ENCODE results near the gene CDH16.

The CDH16 gene

DNA sequence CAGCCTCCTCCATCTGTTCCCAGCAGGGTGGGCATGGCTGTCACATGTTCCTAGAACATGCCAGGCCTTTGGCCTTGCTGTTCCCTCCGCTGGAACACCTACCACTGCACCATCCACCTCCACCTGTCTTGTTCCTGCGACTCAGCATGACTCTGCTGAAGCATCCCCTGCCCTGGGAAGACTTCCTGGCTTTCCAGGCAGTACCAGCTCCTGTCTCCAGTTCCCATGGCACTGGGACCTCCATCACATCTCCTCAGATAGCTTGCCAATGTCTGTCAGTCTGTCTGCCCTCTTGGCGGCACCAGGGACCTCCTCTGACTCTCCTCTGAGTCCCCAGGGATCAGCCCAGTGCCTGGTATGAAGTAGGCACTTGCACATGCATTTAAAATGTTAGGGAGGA is 22.7 kb downstream of the CDH16 start:
- no peak for DNase-seq (ENCODE audit: low read depth in 2 of 2)

DNA sequence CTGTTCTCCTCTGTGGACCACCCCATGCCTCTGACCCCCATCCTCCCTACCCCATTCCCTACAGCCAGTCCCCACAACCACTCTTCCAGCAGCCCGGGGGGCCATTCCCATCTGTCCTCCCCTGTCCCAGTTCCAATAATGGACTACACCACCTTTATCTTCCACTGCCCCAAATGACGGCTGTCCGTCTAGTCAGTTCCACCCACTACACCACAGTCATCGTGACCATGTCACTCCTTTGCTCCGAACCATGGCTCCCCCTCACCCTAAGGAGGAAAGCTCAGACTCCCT is 23.1 kb downstream of the CDH16 start:
- DNase-seq (ENCODE audit: low read depth in 2 of 2): no peak

DNA sequence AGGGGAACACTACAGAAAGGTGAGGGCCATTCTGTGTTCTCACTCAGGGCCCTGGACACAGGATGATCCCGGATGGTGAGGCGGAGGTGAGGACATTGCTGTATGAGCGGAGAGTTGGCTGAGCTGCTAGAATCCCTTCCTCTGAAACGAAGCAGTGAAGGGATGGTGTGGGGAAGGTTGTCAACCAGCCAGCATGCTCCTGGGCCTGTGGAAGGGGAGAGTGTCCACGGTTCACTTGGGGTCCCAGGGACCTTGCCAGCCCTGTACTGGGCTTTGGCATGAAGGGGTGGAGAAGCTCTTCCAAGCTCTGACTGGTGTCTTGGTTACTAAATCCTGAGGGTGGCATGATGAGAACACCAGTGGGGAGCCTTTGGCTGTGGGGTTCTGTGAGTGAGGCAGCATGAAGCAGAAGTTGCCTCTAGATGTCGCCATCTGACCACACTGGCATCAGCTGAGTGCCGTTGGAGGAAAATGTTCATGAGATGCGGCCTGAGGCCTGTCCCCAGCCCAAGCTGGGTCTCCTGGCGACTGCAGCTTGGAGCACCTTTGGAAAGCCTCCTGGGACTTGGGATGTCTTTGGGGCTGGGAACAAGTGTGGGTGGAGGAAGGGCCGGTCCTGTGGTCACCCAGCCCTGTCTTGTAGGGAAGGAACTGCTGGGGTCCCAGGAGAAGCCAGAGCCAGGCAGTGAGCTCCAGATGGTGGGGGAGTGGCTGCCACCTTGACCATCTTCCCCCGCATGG is 23.6 kb downstream of the CDH16 start:
- DNase-seq (ENCODE audit: low read depth in 2 of 2): peak in 1 of 2 donors; percentile 30

DNA sequence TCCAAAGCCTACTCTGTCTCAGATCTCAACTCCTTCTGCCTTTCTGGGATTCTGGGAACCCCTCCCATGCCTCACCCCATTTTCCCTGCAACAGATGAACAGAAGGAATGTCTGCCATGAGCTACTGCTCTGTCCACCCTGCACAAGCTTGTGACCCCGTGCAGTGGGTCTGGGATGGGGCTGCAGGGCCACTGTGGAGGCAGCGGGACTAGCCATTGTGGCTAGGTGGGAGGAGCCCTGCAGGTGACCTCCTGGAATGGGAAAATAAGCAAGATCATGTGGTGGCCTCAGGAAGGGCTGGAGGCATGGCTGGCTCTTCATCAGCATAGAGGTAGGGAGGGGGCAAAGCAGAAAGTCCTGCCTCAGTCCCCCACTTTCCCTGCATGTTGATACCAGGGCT is 24.6 kb downstream of the CDH16 start:
- DNase-seq (ENCODE audit: low read depth in 2 of 2): no peak

DNA sequence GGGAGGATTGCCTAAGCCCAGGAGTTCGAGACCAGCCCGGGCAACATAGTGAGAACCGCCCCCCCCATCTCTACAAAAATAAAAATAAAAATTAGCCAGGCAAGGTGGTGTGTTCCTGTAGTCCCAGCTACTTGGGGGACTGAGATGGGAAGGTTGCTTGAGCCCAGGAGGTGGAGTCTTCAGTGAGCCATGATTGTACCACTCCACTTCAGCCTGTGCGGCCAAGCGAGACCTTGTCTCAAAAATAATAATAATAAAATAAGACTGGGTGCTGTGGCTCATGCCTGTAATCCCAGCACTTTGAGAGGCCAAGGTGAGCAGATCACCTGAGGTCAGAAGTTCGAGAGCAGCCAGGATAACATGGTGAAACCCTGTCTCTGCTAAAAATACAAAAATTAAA is 26.9 kb downstream of the CDH16 start:
- DNase-seq (ENCODE audit: low read depth in 2 of 2): no peak

DNA sequence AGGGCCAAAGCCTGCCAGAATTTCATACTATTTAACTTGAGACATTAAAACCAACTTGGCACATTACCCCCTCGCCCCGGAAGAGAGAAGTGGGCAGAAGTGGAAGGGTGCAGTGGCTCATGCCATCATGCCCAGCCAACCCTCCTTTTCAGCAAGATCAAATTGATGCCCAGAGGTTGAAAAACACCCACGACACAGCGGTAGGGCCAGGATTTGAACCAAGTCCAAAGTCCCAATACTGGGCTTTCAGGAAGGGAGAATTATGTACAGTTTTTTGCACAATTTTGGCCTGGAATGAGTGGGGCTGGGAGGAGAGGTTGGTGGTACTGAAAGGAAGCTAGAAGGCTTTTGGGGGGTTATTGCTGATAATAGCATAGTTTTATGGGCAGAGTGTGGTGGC is 27.3 kb downstream of the CDH16 start:
- no peak for DNase-seq (ENCODE audit: low read depth in 2 of 2)

DNA sequence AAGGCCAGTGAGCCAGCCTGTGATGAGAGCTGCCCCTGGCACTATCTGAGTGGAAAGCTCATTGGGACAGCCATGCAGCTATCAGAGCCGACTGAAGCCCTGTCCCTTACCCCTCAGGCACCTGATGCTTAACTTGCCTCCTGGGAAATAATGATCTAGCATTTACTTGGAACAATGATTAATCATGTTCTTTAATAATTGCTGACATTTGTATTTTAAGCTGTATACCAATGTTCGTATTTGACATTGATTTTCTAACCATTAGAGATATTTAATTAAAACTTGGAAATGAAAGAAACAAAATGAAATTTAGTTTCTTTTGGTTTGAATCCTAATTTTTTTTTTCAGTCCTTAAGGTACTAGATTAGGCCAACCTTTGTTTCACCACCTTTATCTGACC is 27.9 kb downstream of the CDH16 start:
- no peak for DNase-seq (ENCODE audit: low read depth in 2 of 2)

DNA sequence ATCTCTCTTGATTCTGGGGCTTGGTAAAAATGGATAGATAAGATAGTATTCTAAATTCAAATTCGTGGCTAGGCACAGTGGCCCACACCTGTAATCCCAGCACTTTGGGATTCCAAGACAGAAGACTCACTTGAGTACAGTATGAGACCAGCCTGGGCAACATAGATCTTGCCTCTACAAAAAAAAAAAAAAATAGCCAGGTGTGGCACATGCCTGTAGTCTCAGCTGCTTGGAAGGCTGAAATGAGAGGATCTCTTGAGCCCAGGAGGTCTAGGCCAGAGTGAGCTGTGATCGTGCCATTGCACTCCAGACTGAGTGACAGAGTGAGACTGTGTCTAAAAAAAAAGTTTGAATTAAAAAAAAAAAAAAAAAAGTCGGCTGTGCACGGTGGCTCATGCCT is 29.1 kb downstream of the CDH16 start:
- DNase-seq (ENCODE audit: low read depth in 2 of 2): no peak

DNA sequence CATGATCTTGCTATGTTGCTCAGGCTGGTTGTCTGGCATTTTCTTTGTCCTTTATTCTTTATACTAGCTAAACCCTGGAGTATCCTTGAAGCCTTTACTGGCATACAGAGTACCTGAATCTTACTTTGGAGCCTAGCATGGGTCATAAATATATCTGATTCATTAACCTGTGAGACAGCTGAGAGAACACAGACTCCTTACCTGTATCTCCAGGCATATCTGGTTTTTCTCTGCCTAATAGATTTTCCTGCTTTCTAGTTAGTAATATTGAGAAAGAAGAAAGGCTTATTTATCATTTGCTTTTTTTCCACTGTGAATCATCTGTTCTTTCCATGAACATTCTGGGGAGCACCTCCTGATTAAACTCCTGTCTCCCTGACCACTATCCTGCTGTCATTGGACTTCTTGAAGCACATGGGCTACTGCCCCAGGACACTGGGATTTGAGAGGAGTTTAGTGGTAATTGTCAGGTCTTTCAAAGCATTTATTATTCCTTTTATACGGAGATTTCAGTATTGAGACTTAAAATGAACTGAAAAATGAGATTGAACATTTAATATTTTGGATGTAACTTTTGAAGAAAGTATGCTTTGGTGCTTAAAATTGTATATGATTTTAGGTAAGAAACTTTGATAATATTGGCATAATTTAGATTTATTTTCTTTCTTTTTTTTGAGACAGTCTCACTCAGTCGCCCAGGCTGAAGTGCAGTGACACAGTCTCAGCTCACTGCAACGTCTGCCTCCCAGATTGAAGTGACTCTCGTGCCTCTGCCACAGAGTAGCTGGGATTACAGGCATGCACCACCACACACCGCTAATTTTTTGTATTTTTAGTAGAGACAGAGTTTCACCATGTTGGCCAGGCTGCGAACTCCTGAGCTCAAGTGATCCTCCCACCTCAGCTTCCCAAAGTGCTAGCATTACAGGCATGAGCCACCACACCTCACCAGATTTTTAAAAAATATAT is 29.8 kb downstream of the CDH16 start:
- no peak for DNase-seq (ENCODE audit: low read depth in 2 of 2)

DNA sequence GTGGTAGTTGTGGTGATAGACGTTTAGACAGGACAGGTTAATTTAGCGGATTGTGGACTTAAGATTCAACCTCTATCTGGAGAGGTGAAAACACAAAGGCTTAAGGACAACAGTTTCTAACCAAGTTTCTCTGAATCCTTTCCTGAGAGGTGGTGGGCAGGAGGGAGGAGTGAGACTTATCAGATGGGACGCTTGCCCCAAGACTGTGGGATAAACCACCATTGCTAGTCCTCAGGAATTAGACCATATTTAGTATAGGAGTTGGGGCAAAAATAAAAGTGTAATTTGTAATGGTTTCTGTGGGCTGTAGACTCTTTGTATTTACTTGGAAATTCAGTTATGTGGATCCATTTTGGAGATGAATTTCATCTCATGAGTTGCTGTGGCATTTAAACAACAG is 31.8 kb downstream of the CDH16 start:
- DNase-seq (ENCODE audit: low read depth in 2 of 2): no peak

DNA sequence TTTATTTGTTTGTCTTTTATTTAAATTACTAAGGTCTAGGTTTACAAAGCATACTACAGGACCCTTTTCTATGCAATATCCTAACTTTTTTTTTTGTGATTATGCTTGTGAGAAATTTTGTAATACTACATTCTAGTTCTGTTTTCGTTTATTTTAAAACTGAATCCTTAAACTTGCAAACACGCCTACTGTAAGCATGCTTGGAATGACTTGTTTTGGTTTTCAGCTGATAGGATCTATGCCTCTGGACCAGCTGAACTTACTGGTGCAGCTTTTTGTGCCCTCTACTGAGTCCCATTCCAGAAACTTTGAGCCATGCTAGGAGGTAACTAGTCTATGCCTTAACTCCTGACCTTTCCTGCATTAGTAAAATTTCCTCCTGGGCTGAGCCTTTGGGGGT is 32.4 kb downstream of the CDH16 start:
- no peak for DNase-seq (ENCODE audit: low read depth in 2 of 2)

DNA sequence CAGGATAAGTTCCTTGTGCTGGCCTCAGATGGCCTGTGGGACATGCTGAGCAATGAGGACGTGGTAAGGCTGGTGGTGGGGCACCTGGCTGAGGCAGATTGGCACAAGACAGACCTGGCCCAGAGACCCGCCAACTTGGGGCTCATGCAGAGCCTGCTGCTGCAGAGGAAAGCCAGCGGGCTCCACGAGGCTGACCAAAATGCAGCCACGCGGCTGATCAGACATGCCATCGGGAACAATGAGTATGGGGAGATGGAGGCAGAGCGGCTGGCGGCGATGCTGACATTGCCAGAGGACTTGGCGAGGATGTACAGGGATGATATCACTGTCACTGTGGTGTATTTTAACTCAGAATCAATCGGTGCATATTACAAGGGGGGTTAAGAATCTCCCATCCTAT is 33.2 kb downstream of the CDH16 start:
- no peak for DNase-seq (ENCODE audit: low read depth in 2 of 2)

DNA sequence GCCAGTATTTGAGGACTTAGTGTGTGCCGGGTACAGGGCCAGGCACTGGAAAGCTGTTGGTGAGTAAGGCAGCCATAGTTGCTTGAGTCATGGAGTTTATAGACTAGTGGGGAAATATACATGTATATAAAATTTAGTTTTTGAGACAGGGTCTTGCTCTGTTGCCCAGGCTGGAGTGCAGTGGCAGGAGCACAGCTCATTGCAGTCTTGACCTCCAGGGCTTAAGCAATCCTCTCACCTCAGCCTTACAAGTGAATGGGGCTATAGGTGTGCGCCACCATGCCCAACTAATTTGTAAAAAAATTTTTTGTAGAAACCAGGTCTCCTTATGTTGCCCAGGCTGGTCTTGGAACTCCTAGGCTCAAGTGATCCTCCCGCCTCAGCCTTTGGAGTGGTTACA is 36.0 kb downstream of the CDH16 start:
- no peak for DNase-seq (ENCODE audit: low read depth in 2 of 2)

DNA sequence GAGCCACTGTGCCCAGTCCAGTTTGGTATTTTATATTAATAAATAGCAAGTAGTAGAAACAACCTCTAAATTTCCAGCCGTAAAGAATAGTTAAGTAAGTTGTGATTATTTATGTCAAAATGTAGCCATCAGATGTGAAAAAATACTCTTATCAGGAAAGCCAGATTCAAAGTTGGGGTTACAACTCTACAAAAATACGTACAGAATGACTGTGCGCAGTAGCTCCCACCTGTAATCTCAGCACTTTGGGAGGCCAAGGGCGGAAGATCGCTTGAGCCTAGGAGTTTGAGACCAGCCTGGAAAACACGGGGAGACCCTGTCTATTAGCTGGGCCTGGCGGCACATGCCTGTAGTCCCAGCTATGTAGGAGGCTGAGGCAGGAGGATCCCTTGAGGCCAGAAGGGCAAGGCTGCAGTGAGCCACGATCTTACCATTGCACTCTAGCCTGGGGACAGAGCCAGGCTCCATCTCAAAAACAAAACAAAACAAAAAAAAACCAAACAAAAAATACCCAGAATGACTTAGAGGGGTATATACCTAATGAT is 36.6 kb downstream of the CDH16 start:
- no peak for DNase-seq (ENCODE audit: low read depth in 2 of 2)

DNA sequence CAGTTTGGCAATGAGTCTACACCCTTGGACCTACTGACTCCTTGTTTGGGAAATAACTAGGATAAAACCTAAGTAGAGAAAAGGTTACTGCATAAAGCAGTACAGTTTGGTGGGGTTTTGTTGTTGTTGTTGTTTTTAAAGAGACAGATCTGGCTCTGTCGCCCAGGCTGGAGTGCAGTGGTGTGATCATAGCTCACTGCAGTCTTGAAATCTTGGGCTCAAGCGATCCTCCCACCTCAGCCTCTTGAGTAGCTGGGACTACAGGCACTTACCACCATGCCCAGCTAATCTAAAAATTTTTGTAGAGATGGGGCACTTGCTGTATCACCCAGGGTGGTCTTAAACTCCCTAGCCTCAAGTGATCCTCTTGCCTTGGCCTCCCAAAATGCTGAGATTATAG is 37.1 kb downstream of the CDH16 start:
- no peak for DNase-seq (ENCODE audit: low read depth in 2 of 2)

DNA sequence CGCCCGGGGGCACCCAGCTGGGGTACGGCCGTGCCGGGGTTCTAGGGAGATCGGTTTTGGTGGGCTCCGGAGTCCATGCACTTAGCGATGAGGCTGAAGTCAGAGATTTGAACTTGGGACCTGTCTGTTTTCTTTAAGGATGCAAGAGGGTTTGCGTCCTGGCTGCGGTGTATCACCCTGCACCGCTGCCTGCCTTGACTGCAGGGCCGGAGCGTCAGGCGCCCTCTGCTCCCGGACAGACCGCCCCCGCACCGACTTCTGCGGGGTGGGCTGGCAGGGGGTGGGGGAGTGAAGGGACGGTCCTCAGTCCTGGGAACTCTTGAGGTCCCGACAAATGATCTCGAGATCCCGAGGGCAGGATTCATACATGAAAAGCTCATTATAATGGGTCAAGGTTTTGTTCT is 37.7 kb downstream of the CDH16 start:
- no peak for DNase-seq (ENCODE audit: low read depth in 2 of 2)

DNA sequence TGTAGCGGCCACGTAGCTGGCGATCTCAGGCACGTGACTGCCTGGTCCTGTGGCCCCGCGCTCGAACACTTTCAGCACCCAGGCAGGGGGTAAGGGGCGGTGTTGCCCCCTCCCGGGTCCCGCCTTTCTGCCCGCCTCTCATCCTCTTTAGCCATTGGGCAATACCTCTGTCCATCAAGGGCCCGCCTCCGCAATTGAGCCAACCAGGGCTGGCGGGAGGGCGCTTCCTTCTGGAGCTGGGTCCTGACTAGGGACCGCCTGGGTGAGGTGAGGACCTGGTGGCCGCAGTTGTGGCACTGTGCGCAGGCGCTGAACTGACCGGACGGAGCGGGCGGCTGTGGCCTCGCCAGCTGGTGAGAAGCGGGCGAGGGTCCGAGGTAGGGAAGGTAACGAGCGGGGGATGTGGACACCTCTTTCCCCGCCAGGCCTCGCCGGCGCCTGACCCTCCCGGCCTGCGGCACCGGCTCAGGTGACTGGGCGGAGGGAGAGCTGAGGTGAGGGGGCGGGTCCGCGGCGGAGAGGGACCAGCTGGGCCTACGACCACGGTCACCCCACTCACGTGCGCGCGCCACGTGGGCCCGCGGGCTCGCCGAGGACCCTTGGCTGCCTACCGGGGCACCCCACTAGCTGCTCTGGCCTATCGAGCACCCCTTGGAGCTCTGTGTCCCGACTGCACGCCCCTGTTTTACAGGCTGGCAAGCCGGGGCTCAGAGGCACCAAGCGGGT is 38.2 kb downstream of the CDH16 start, which contains the start of gene PDP2:
Gene PDP2 (plus strand): TSS at position 228 of the 726 bp plus-strand sequence. CDS start 3,770 bp downstream, outside the sequence.
- peak; percentile 76 to 79 for DNase-seq (ENCODE audit: low read depth in 2 of 2)

DNA sequence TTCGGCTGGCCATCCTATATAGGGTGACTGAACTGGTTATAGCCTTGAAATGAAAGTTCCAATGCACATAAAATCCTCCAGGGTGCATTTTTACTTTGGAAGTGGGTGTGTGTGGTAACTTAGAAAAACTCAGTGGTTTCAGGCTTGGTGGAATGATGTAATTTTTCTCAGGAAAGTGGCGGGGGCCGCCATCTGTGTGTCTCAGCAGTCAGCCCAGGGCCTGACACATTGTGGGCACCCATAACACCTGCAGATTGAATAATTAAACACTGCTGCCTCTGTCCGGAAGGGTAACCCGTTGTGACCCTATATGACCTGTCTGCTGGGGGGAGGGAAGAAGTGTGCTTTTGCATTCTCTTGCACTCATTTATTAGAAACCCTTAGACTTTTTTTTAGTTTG is 40.6 kb downstream of the CDH16 start:
- no peak for DNase-seq (ENCODE audit: low read depth in 2 of 2)

DNA sequence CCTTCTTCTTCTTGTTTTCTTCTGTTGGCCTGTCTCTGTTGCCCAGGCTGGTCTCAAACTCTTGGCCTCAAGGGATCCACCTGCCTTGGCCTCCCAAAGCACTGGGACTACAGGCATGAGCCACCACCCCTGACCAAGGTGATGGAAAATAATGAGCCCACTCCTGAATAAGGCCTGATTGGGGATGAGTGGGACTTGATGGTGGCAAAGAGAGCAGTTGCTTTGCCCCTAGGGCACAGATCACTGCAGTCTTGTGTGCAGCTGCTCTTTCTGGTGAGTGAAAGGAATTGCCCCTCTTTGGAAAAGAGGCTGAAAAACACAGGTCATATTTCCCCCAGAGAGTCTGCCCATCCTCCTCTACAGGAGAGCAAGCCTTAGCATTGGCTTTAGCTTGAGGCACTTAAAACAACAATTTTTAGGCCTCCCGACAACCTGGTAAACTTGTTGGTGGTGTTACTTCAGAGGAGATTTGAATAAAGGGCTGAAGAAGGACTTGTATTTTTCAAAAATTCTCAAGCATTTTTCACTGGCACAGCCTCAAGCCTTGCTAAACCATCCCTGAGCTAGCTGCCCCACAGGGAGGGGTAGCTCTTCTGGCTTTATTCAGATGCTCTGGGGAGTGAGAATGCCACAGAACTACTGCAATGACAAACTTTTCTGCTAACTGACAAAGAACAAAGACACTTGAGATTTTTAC is 44.5 kb downstream of the CDH16 start:
- DNase-seq (ENCODE audit: low read depth in 2 of 2): no peak

DNA sequence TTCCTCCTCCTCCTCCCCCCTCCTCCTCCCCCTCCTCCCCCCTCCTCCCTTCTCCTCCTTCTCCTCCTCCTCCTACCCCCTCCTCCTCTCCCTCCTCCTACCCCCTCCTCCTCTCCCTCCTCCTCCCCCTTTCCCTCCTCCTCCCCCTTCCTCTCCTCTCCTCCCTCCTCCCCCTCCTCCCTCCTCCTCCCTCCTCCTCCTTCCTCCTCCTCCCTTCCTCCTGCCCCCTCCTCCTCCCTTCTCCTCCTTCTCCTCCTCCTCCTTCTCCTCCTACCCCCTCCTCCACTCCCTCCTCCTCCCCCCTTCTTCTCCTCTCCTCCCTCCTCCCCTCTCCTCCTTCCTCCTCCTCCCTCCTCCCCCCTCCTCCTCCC is 45.0 kb downstream of the CDH16 start:
- DNase-seq (ENCODE audit: low read depth in 2 of 2): no peak

DNA sequence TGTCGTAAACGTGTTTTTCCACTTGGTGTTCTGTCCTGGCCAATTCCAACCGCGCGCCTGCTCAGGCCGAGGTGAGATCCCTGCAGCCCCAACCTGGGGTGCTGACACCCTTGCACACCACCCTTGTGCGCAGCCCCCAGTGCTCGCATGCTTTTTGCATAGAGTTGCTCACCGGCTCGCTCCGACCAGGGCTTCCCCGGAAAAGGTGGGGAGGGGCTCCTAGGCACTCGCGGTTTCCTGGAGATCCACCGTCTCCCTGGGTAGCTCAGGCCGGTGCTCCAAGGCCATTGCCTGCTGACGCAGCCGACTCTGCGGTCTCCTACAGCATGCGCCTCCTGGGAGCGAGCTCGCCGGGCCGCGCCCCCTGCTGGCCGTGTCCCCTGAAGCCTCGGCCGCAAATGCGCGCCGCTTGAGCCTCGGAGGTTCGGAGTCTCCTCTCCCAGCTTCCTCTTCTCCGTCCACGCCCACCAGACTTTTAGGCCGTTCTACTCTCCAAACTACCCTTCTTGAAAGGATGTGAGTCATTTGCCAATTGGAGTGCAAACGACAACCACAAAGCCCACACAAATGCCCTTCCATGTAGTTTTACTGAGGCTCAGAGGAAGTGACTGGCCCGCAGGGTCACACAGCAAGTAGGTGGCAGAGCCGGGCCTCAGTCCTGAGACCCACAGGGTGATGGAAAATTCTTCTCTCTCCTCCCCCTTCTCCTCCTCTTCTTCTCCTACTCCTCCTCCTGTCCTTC is 45.6 kb downstream of the CDH16 start:
- peak; percentile 75 to 76 for DNase-seq (ENCODE audit: low read depth in 2 of 2)
